T-helper 1 cell treated with Interleukin-12 subunit alpha and Interleukin-12 subunit beta and Interleukin-4 antibody, amounts not matched to agents 30 ng/mL and 1 ng/mL, for 36 hours (primary cell): ENCODE measurements around the gene CLDN9. TPM values are rescaled to one million over a fixed set of nuclear protein-coding genes. Genes with fewer than 3 reads are reported as not detected.

Experiments used
- total RNA-seq: library from RNA; stranded (reverse); gene quantifications from 2 replicates; pipeline ENCODE4 v1.2.3, GENCODE V29; 2022

CLDN9 gene
- total RNA-seq, 1 donor from 2014 or later, result 0.10 TPM

Other genes with a start within 250 kb of the CLDN9 start
- gene ELOB, start 235.6 kb upstream of the CLDN9 start, total RNA-seq, result 263 and 264 TPM in 2 replicates
- not detected in 2 replicates for gene PRSS33, start 225.4 kb upstream of the CLDN9 start, total RNA-seq
- not detected in 2 replicates for gene PRSS41, start 214.5 kb upstream of the CLDN9 start, total RNA-seq
- 5.0 and 6.5 TPM in 2 replicates for gene PRSS21, start 195.7 kb upstream of the CLDN9 start, total RNA-seq
- 23.2 and 24.3 TPM in 2 replicates for gene ZG16B, start 182.6 kb upstream of the CLDN9 start, total RNA-seq
- gene PRSS22, start 154.8 kb upstream of the CLDN9 start, total RNA-seq, result not detected in 2 replicates
- gene FLYWCH2, start 129.7 kb upstream of the CLDN9 start, total RNA-seq, result 21.1 and 24.2 TPM in 2 replicates
- 74.3 and 83.1 TPM in 2 replicates for gene FLYWCH1, start 101.0 kb upstream of the CLDN9 start, total RNA-seq
- gene KREMEN2, start 48.6 kb upstream of the CLDN9 start, total RNA-seq, result not detected in 2 replicates
- gene PAQR4, start 43.6 kb upstream of the CLDN9 start, total RNA-seq, result 31.9 and 32.3 TPM in 2 replicates
- gene PKMYT1, start 32.5 kb upstream of the CLDN9 start, total RNA-seq, result 91.5 and 92.0 TPM in 2 replicates
- not detected in 2 replicates for gene CLDN6, start 5.3 kb downstream of the CLDN9 start, total RNA-seq
- 4.2 and 5.1 TPM in 2 replicates for gene TNFRSF12A, start 7.4 kb downstream of the CLDN9 start, total RNA-seq
- gene HCFC1R1, start 11.0 kb downstream of the CLDN9 start, total RNA-seq, result 27.9 and 28.1 TPM in 2 replicates
- gene THOC6, start 11.1 kb downstream of the CLDN9 start, total RNA-seq, result 45.2 and 46.6 TPM in 2 replicates
- gene BICDL2, start 24.0 kb downstream of the CLDN9 start, total RNA-seq, result 0.51 and 0.61 TPM in 2 replicates
- gene MMP25, start 33.6 kb downstream of the CLDN9 start, total RNA-seq, result 93.6 and 93.9 TPM in 2 replicates
- 4,509 and 4,510 TPM in 2 replicates for gene IL32, start 52.7 kb downstream of the CLDN9 start, total RNA-seq
- 0.12 and 0.24 TPM in 2 replicates for gene ZSCAN10, start 86.4 kb downstream of the CLDN9 start, total RNA-seq
- gene ZNF205, start 99.7 kb downstream of the CLDN9 start, total RNA-seq, result 0.15 TPM in 1 of 2 replicates, not detected in the other
- 11.3 and 13.3 TPM in 2 replicates for gene ZNF213, start 122.1 kb downstream of the CLDN9 start, total RNA-seq
- gene OR1F1, start 175.3 kb downstream of the CLDN9 start, total RNA-seq, result not detected in 2 replicates
- 19.6 and 20.1 TPM in 2 replicates for gene ZNF200, start 222.2 kb downstream of the CLDN9 start, total RNA-seq
- 0.32 TPM in 1 of 2 replicates, not detected in the other for gene MEFV, start 243.7 kb downstream of the CLDN9 start, total RNA-seq